Astrocyte (in vitro differentiated cells and primary cell): ENCODE measurements around the gene SPATA6L.

Experiments used
- CTCF ChIP-seq: IDR thresholded peaks from 2 replicates; pipeline ENCODE4 v1.5.1; 2011; ENCODE audit warnings: low read depth, mild to moderate bottlenecking, inconsistent platforms, low read length, moderate library complexity; ENCODE audit not compliant: insufficient read depth
- EZH2 ChIP-seq: IDR thresholded peaks from 2 replicates; pipeline ENCODE4 v1.6.1; 2012; ENCODE audit warnings: mild to moderate bottlenecking, low read length, inconsistent platforms; ENCODE audit not compliant: insufficient read depth

- TF ChIP-seq CTCF: no peak
- no peak for TF ChIP-seq EZH2
Measured at GRCh38 chr9:4615778-4616177, 50.5 kb downstream of the SPATA6L start.
